Astrocyte (in vitro differentiated cells and primary cell): ENCODE results near the gene HS3ST3A1. TPM values are rescaled to one million over a fixed set of nuclear protein-coding genes. Genes with fewer than 3 reads are reported as not detected.
A peak's percentile ranks its signal among the peaks of the same experiment; 100 is the strongest.

Experiments used
- DNase-seq: peaks from one replicate; pipeline ENCODE4 v3.0.0-alpha.2; 2010; ENCODE audit warnings: low read depth
- FAIRE-seq: peaks from 2 replicates; lab custom pipeline; 2011; peaks lifted over from hg19 to GRCh38; lab: Jason Lieb, UNC
- H2AFZ ChIP-seq: 2 replicates; pipeline ENCODE4 v1.6.0; 2012; ENCODE audit warnings: low read depth, low read length, inconsistent platforms
- H3K27ac ChIP-seq: 2 replicates; pipeline ENCODE4 v1.5.1; 2011; ENCODE audit warnings: low read depth, low read length, inconsistent platforms
- H3K27me3 ChIP-seq: 2 replicates; pipeline ENCODE4 v1.6.0; 2011; ENCODE audit warnings: low read length, inconsistent platforms; ENCODE audit not compliant: insufficient read depth
- H3K36me3 ChIP-seq: 2 replicates; pipeline ENCODE4 v1.5.1; 2011; ENCODE audit warnings: low read length, inconsistent platforms; ENCODE audit not compliant: insufficient read depth
- H3K4me1 ChIP-seq: 2 replicates; pipeline ENCODE4 v1.5.1; 2011; ENCODE audit warnings: low read length, inconsistent platforms; ENCODE audit not compliant: insufficient read depth
- H3K4me2 ChIP-seq: 2 replicates; pipeline ENCODE4 v1.6.0; 2012; ENCODE audit warnings: low read length, inconsistent platforms
- H3K4me3 ChIP-seq: 2 replicates; pipeline ENCODE4 v1.5.1; 2011; ENCODE audit warnings: low read depth, mild to moderate bottlenecking, low read length, inconsistent platforms; ENCODE audit not compliant: insufficient read depth
- H3K79me2 ChIP-seq: 2 replicates; pipeline ENCODE4 v1.6.0; 2012; ENCODE audit warnings: mild to moderate bottlenecking, low read length, inconsistent platforms; ENCODE audit not compliant: insufficient read depth
- H3K9ac ChIP-seq: 2 replicates; pipeline ENCODE4 v1.6.0; 2012; ENCODE audit warnings: mild to moderate bottlenecking, low read length, inconsistent platforms
- H3K9me3 ChIP-seq: 2 replicates; pipeline ENCODE4 v1.5.1; 2012; ENCODE audit warnings: low read depth, mild to moderate bottlenecking, low read length, inconsistent platforms; ENCODE audit not compliant: insufficient read depth
- H4K20me1 ChIP-seq: 2 replicates; pipeline ENCODE4 v1.6.0; 2012; ENCODE audit warnings: low read length, inconsistent platforms; ENCODE audit not compliant: insufficient read depth
- H3K27ac Mint-ChIP-seq: one replicate; pipeline ENCODE4 v1.8.0; 2021; ENCODE audit warnings: mild to moderate bottlenecking, mixed read lengths; ENCODE audit not compliant: unreplicated experiment
- H3K27me3 Mint-ChIP-seq: one replicate; pipeline ENCODE4 v1.8.0; 2021; ENCODE audit warnings: low read depth, mixed read lengths; ENCODE audit not compliant: unreplicated experiment
- H3K36me3 Mint-ChIP-seq: one replicate; pipeline ENCODE4 v1.8.0; 2021; ENCODE audit warnings: low read depth, mixed read lengths; ENCODE audit not compliant: unreplicated experiment
- H3K4me1 Mint-ChIP-seq: one replicate; pipeline ENCODE4 v1.8.0; 2021; ENCODE audit warnings: low read depth, mixed read lengths; ENCODE audit not compliant: unreplicated experiment
- H3K4me3 Mint-ChIP-seq: one replicate; pipeline ENCODE4 v1.8.0; 2021; ENCODE audit warnings: mild to moderate bottlenecking, moderate library complexity, mixed read lengths; ENCODE audit not compliant: unreplicated experiment
- H3K9me3 Mint-ChIP-seq: one replicate; pipeline ENCODE4 v1.8.0; 2021; ENCODE audit warnings: mild to moderate bottlenecking, mixed read lengths; ENCODE audit not compliant: unreplicated experiment
- CTCF ChIP-seq: IDR thresholded peaks from 2 replicates; pipeline ENCODE4 v1.5.1; 2011; ENCODE audit warnings: low read depth, mild to moderate bottlenecking, inconsistent platforms, low read length, moderate library complexity; ENCODE audit not compliant: insufficient read depth
- EZH2 ChIP-seq: IDR thresholded peaks from 2 replicates; pipeline ENCODE4 v1.6.1; 2012; ENCODE audit warnings: mild to moderate bottlenecking, low read length, inconsistent platforms; ENCODE audit not compliant: insufficient read depth
- total RNA-seq: library from RNA; stranded (reverse); gene quantifications from 2 replicates; pipeline ENCODE4 v1.2.1, GENCODE V29; 2021

The HS3ST3A1 gene
- total RNA-seq, 1 donor from 2014 or later = 7.6 TPM

DNA sequence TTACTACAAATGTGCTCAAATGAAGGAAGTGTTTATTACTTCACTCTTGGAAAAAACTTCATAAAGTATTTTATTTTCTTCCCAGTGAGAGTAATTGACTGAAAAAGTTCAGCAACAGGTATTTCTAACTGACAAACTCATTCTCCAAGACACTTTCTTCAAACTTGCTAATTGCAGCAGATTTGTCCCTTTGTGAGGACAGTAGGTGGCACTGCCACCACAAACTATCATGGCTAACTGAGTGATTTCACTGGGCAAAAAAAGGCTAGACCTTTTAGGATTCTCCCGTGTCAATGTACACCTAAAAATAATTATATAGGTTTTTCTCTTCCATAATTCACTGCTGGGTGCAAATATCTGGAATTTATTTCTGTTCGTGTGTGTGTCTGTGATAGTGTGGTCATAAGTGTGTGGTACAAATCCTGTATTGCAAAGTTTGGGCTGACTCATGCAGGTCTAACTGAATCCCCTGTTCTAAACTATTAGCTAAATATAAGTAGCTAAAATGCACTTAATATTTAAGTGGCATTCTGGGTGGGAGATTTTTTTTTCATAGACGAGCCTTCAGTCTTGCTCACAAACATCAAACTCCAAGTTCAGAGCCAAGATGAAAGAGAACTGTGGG, 3.9 kb downstream of the HS3ST3A1 start:
- Histone ChIP-seq H3K9me3 (no peaks in the 10 kb centered on the region), H3K4me3 (peak overlapping the region; percentile 87), H2AFZ (no peak overlapping the region), H3K79me2 (peaks cover 88% of the 10 kb centered on the region), H3K4me1 (peaks cover 39% of the 10 kb centered on the region), H3K4me2 (peak overlapping the region; percentile 92), H3K36me3 (no peaks in the 10 kb centered on the region), H3K27ac (peak overlapping the region; percentile 85), H3K27me3 (no peaks in the 10 kb centered on the region), H3K9ac (peak overlapping the region; percentile 92), H4K20me1 (no peaks in the 10 kb centered on the region)
- peak overlapping the region; percentile 0 for H3K4me3 Mint-ChIP-seq
- peaks cover 27% of the 10 kb centered on the region for H3K4me1 Mint-ChIP-seq
- DNase-seq (peak; percentile 61), FAIRE-seq (peak; percentile 70)
- no peaks in the 10 kb centered on the region for H3K27me3 Mint-ChIP-seq
- TF ChIP-seq CTCF = peak; percentile 54
- no peak for TF ChIP-seq EZH2
- peaks cover 4% of the 10 kb centered on the region for H3K36me3 Mint-ChIP-seq
- no peaks in the 10 kb centered on the region for H3K9me3 Mint-ChIP-seq
- no peak overlapping the region for H3K27ac Mint-ChIP-seq

- no peaks in the 10 kb centered on the region for H3K27me3 ChIP-seq
- H3K4me1 ChIP-seq = peaks cover 43% of the 10 kb centered on the region
- H3K27ac ChIP-seq = peak overlapping the region; percentile 42
- H3K9me3 ChIP-seq = no peaks in the 10 kb centered on the region
- peak overlapping the region; percentile 34 for H3K4me3 ChIP-seq
- no peak for FAIRE-seq
- no peak for DNase-seq
- peaks cover 28% of the 10 kb centered on the region for H3K4me1 Mint-ChIP-seq
- H2AFZ ChIP-seq = no peak overlapping the region
- H3K36me3 ChIP-seq = no peaks in the 10 kb centered on the region
- H3K79me2 ChIP-seq = peaks cover 100% of the 10 kb centered on the region
- no peaks in the 10 kb centered on the region for H4K20me1 ChIP-seq
- no peak for TF ChIP-seq CTCF
- no peak for TF ChIP-seq EZH2
- H3K27me3 Mint-ChIP-seq = no peaks in the 10 kb centered on the region
- peak overlapping the region; percentile 56 for H3K9ac ChIP-seq
- H3K36me3 Mint-ChIP-seq = peaks cover 4% of the 10 kb centered on the region
- no peak overlapping the region for H3K27ac Mint-ChIP-seq
- H3K9me3 Mint-ChIP-seq = no peaks in the 10 kb centered on the region
- H3K4me2 ChIP-seq = peak overlapping the region; percentile 92
- no peak overlapping the region for H3K4me3 Mint-ChIP-seq
Observed at GRCh38 chr17:13596241-13596923, 5.3 kb downstream of the HS3ST3A1 start.

GRCh38 chr17:13595599-13595899, 6.2 kb downstream of the HS3ST3A1 start:
- no peak for TF ChIP-seq CTCF
- Mint-ChIP-seq H3K4me3 (no peak overlapping the region), H3K27ac (no peak overlapping the region), H3K36me3 (peaks cover 6% of the 10 kb centered on the region), H3K9me3 (no peaks in the 10 kb centered on the region), H3K4me1 (peaks cover 33% of the 10 kb centered on the region), H3K27me3 (no peaks in the 10 kb centered on the region)
- H3K9ac ChIP-seq = peak overlapping the region; percentile 56
- no peak overlapping the region for H2AFZ ChIP-seq
- H3K9me3 ChIP-seq = no peaks in the 10 kb centered on the region
- peaks cover 51% of the 10 kb centered on the region for H3K4me1 ChIP-seq
- H3K36me3 ChIP-seq = no peaks in the 10 kb centered on the region
- no peaks in the 10 kb centered on the region for H3K27me3 ChIP-seq
- FAIRE-seq (no peak), DNase-seq (no peak)
- no peak overlapping the region for H3K4me3 ChIP-seq
- no peak overlapping the region for H3K27ac ChIP-seq
- H3K79me2 ChIP-seq = peaks cover 100% of the 10 kb centered on the region
- no peaks in the 10 kb centered on the region for H4K20me1 ChIP-seq
- H3K4me2 ChIP-seq = peak overlapping the region; percentile 92
